CD4-positive, alpha-beta T cell treated with Interferon gamma for 1 hour (primary cell): Measurements from ENCODE around the gene ABTB1.

ENCODE experiments used
- DNase-seq: peaks from one replicate; pipeline ENCODE4 v3.0.0-alpha.2; 2020

Gene ABTB1

GRCh38 chr3:127723011-127723567 is 50.3 kb downstream of the ABTB1 start:
- no peak for DNase-seq

GRCh38 chr3:127726894-127727293 is 54.1 kb downstream of the ABTB1 start:
- DNase-seq: no peak

- no peak for DNase-seq
Observed at GRCh38 chr3:127728417-127729015, 55.8 kb downstream of the ABTB1 start.

GRCh38 chr3:127729556-127730056 is 56.9 kb downstream of the ABTB1 start:
- DNase-seq: peak; percentile 40

- DNase-seq: no peak
Observed at GRCh38 chr3:127730171-127730570, 57.4 kb downstream of the ABTB1 start.
